Forelimb muscle (tissue), 1 donor: ENCODE results near the gene CYP46A1. TPM values are rescaled to one million over a fixed set of nuclear protein-coding genes. Genes with fewer than 3 reads are reported as not detected.

Experiments used
- DNase-seq: peaks from one replicate; pipeline ENCODE4 v3.0.0-alpha.2; 2013; ENCODE audit warnings: low read depth
- polyA plus RNA-seq: library from polyadenylated mRNA; unstranded; fragments of 120-200 nt; gene quantifications from one replicate; pipeline ENCODE4 v1.2.1, GENCODE V29; 2013; ENCODE audit not compliant: insufficient read length

CYP46A1 gene
- polyA plus RNA-seq, 1 donor, result 4.7 TPM

DNA sequence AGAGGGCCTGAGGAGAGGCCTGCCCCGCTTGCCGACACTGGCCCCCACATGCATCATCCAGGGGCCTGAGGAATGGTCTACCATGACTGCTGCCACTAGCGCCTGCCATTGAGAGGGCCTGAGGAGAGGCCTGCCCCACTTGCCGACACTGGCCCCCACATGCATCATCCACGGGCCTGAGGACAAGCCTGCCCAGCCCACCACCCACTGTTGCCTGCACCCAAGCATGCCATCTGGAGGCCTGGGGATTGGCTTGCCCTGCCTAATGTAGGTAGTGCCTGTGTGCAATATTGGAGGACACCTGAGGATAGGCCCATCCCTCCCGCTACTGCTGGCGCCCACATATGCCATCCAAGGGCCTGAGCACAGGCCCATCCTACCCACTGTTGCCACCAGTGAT is 24.4 kb downstream of the CYP46A1 start:
- no peak for DNase-seq

DNA sequence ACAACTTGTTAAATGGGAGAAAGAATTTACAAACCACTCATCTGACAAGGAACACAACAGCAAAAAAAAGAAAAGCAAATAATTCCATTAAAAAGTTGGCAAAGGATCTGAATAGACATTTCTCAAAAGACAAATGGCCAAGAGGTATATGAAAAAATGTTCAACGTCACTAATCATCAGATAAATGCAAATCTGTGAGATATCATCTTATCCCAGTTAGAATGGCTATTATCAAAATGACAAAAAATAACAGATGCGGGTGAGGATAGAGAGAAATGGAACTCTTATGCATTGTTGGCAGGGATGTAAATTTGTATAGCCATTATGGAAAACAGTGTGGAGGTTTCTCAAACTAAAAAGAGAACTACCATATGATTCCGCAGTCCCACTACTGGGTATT is 29.9 kb downstream of the CYP46A1 start:
- no peak for DNase-seq

DNA sequence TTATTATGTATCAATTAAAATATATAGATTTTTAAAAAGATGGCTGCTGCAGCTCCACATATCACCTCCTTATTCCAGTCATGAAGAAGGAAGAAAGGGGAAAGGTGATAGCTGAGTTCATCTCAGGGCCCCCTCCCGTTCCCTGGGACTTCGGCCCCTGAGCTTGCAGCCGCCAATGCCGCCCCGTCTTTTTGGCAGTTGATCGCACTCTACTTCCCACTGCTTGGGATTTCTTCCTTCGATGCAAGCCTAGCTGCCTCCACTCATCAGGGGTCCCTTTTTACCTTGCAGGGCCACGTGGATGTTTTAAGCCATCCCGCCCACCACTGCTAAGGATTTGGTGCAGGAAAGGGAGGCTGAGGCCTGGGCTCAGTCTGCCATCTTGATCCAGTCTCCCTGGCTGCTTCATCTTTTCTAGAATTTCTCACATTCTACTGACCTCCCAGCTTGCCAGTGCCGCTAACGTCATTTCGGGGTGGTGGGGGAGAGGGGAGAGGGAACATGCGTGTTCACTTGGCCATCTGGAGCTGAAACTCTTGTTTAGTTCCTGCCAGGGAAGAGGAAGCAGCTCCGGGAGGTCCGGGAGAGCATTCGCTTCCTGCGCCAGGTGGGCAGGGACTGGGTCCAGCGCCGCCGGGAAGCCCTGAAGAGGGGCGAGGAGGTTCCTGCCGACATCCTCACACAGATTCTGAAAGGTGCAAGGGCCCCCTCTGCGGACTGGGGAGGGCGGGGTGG is 31.3 kb downstream of the CYP46A1 start:
- no peak for DNase-seq

DNA sequence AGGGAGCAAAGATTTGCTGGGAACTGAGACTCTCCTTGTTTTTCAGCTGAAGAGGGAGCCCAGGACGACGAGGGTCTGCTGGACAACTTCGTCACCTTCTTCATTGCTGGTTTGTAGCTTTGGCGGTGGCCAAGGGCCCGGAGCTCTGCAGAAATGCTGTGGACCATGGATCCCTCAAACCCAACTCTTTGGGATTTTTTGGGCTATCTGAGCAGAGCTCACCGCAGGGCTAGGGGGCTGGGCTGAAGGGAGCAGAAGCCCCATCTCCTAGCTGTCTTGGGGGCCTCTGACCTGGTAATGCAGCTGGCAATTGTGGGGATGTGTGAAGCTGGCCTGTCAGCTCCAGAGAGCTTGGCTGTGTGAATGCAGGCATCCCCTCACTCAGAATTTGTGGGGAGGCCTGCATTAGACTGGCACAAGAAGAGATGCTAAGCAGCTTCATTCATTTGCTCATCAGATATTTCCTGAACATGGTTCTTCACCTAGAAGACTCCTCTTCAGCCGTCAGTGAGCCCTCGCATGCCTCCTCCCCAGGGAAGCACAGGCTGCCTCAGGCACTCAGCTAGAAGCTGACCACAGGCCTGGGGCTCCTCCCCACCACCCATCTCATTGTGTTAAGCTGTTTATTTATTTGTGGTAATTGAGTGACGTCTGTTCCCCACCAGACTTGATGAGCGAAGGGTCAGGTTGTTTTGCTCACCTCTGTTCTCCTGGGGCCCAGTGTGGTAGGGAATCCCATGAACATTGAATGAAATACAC is 32.2 kb downstream of the CYP46A1 start:
- no peak for DNase-seq

DNA sequence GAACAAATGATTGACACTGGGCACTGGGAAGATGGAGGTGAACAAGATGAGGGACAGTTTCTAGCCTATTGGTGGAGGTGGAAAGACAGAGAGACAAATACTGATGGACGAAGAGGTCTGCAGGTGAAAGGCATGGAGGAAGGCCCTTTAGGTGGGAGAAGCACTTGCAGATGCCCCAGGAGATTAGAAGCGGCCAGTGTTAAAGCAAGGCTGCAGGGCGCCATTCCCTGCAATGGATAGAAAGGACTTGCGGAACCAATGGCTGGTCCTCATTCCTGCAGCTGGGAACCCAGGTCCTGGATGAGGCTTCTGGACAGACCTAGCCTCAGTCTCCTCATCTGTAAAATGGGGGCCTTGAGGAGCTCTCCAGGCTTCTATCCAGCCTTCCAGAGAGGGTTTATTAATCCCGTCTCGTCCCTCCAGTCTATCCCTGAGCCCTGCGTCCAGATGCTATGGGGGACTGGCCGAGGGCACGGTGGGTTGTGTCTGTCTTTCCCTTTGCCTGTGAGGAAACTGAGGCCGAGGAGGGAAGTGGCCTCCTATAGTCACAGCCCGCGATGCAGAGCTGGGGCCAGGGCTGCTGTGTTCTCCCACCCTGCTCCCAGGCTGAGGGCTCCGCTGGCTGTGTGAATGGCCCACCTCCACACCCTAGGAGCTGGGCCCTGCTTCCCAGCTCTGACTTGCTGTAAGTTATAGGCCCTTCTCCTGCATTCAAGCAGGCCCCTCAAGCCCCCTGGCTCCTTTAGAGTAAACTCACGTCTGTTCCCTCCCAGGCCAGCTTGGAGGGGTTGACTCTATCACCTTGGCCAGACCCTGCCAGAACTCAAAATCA is 33.0 kb downstream of the CYP46A1 start:
- DNase-seq, result no peak

DNA sequence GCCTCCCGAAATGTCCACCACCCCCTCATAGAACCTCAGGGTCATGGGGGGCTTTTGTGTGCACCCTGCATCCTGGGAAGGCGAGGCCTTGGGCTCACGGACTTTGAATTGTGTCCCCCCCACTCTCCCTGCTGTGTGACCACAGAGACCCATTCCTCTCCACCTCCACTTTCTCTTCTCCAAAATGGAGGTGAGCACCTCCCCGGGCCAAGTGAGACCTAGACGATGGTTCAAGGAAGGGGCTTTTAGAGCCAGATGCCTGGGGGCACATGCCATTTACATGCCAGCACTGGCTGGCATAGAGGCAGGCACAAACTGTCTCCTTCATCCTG is 33.5 kb downstream of the CYP46A1 start:
- DNase-seq, result no peak

DNA sequence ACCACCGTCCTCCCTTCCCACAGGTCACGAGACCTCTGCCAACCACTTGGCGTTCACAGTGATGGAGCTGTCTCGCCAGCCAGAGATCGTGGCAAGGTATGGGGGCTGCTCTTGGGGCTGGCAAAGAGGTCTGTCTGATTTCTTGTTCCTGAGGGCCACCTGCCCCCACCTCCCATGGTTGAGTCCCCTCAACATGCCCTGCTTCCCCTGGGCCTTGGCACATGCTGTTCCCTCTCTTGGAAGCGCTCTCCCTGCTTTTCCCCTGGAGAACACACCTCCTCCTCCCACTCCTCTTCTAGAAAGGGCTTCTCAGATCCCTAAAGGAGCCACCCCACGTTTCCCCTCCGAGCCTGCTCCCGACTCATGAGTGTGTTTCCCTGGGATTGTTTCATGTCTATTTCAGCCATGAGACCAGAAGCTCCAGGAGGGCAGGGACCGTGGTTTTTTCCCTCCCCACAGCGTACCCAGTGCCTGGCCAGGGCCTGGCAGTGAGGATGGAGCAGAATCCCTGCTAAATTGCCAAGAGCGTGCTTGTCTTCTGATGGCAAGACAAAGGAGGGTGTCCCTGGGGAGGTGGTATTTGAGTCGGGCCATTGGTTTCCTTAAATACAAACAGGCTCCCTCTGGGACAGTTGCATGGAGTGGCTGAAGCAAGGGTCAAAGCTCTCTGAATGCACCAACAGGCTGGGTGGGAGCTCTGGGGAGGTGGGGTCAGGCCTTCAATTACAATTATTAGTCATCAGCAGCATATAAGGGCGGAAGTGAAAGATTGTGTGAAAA is 34.1 kb downstream of the CYP46A1 start:
- no peak for DNase-seq

DNA sequence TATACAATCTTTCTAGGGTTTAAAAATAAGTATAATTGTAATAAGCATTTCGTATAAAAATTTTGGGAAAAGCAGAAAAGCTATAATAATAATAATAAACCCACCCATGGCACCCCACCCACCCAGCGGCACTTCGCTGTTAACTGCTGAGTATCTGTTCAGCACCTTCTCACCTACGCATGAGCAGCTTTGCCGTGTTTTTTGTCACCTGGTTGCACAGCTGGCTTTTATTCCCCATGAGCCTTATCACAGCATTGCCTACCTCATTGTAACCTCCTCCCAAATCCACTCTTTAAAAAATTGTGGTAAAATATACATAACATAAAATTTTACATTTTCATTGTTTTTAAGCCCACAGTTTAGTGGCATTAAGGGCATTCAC is 34.7 kb downstream of the CYP46A1 start:
- DNase-seq, result no peak

DNA sequence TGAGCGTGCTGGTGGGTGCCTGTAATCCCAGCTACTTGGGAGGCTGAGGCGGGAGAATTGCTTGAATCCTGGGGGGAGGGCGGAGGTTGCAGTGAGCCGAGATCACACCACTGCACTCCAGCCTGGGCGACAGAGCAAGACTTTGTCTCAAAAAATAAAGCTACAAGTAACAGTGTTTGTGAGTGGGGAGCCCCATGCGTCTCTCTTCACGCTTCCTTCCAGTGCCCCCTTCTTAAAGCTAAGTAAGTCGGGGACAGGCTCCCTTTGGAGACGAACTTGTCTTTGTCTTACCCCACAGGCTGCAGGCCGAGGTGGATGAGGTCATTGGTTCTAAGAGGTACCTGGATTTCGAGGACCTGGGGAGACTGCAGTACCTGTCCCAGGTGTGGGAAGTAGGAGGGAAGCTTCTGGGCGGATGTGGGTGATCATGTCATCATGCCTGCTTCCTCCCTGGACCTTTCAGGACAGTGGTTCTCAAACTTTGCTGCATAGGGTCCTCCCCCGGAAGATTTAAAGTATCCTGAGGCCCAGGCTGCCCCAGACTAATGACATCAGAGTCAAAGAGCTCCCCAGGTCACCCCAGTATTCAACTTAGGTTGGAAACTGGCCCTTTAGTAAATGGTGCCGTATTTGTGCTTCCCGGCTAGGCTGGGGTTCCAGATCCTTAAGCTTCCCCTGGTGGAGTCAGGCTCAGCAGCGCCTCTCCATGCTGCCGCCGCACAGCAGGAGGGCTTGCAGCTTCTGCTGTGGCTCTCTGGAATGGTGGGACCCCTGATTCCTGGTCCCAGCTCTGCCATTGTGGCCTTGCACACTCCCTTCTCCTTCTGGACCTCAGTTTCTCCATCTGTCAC is 37.1 kb downstream of the CYP46A1 start:
- DNase-seq, result no peak

DNA sequence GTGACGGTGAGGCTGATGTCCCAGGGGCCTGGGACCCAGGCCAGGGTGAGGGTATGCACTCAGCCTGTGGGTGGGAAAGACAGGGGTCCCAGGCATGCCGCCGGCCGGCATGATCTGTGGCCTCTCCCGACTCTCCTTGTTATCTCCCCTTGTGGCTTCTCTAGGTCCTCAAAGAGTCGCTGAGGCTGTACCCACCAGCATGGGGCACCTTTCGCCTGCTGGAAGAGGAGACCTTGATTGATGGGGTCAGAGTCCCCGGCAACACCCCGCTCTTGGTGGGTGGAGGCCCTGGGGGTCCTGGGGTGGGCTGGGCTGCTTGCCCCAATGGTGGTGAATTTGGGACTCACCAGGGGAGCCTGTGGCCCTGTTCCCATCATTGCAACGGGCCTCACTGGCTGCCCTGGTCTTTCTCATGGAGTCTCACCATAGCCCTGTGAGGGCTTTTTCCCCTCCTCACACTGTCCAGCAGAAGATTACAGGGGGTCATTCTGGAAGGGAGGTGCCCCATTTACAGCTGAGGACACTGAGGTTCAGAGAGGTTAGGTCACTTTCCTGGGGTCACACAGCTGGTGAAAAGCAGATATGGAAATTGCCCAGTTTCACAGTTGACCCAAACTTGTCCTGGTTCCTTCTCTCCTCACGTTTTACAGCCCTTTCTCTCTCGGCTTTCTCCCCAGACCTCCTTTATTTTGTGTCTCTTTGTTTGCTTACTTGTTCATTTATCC is 37.9 kb downstream of the CYP46A1 start:
- DNase-seq, result no peak

DNA sequence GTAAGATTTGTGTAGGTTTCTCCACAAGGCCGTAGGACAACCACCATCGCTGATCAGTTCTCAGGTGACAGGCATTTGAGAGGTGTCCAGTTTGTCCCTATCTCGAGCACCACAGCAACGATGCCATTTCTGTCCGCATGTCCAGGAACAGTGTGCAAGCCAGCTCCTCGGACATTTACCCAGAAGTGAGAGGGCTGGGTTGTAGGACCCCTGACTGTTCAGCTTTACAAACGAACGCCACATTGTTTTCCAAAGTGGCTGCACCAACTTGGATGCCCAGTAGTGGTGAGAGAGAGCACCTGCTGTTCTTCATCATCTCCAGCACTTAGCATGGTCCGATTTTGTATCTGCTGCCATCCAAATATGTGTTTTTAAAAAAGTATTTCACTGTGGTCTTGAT is 38.6 kb downstream of the CYP46A1 start:
- DNase-seq, result no peak

DNA sequence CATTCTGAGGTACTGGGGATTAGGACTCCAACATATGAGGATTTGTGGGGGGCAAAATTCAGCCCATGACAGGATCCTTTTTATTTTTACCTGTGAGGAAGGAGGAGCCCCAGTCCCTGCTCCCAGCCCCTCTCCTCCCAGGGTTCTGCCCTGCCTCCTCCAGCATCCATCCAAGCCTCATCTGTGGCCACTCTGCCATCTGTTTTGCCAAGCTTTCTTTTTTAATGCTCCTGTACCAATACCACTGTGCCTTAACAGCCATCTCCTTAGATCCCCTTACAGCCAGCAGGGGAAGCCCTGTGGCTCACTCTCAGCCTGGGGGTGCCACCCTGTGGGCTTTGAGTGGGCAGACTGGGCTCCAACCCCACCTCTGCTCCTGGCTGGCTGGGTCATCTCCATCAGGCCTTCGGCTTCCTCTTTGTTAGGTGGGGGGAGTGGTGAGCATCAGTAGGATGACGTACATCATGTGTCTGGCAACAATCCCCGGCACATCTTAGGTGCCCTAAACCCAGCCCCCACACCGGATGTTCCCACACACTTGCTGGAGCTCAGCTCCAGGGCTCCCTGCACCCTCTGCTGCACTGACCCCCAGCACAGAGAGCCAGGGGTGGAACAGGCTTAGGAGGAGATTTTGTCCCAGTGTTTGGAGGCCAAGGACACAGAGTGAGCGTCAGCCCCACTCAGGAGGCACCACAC is 40.2 kb downstream of the CYP46A1 start:
- DNase-seq, result no peak

DNA sequence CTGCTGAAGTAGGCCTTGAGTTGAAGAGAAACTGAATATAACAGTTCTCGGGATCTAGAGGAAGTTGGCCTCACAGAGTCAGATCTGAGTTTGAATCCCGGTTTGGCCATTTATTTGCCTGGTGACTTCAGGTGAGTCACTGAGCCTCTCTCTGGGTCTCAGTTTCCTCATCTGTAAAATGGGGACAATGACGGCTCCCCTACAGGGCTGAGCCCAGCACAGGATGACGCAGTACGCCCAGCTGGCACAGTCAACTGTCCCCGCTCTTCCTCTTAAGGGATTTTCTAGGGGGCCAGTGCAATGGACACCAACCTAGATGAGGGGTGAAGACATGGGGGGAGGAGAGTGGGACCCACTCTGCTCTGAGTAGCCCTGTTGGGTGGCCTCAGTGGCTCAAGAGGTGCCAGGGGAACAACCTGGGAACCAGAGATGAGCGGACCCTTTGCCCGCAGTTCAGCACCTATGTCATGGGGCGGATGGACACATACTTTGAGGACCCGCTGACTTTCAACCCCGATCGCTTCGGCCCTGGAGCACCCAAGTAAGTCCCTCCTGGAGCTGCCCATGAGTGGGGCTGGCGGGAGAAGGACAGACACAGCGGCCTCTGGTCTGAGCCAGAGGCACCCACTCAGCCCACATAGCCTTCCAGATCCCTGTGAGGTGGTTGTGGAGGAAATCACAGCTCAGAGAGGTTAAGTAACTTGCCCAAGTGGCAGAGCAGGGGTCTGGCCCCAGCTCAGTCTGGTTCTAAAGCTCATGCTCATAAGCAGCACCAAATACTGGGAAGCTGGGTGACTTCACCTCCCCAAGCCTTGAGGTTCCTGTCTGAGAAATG is 41.1 kb downstream of the CYP46A1 start:
- DNase-seq, result no peak

DNA sequence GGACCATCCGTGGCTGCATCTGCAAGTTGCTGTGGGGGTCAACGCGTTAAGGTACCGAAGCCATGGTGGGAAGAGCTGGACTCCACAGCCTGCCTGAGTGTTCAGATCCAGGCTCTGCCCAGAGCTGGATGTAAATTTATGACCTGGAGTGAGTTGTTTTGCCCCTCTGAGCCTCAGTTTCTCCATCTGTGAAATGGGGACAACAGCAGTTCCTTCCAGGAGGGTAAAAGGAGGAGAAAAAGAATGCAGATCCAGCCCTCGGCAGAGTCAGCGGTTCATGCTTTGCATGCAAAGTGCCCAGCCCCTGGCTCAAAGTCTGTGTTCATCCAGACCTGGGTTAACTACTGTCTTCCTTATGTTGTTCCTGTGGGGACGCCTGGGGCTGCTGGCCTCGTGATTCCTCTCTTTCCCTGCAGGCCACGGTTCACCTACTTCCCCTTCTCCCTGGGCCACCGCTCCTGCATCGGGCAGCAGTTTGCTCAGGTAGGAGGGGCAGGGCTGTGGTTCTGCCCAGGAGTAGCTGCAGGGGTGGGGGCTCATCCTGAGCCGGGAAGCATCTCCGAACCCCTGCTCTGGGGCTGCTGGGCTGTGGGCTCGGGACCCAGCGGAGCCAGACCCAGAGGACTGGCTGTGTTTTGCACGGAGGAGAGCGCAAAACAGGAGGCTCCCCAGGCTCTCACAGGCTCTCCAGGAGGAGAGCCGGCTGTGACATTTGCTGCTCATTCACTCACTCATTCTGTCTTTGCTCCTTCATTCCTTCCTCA is 41.9 kb downstream of the CYP46A1 start:
- no peak for DNase-seq

DNA sequence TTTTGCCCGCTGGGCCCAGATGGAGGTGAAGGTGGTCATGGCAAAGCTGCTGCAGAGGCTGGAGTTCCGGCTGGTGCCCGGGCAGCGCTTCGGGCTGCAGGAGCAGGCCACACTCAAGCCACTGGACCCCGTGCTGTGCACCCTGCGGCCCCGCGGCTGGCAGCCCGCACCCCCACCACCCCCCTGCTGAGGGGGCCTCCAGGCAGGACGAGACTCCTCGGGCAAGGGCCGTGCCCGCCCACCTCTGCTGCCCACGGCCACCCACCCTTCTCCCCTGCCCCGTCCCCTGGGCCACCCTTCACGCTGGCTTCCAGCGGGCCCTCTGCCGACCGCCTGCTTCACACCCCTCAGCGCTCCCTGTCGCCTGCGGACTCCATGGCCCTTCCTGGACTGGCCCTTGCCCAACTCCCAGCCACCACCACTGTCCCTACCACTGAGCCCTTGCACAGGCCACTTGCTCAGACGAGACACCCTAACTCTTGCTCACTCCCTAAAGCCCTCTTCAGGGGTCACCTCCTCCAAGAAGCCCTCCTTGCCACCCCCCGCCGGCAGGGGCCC is 42.5 kb downstream of the CYP46A1 start:
- DNase-seq, result no peak

DNA sequence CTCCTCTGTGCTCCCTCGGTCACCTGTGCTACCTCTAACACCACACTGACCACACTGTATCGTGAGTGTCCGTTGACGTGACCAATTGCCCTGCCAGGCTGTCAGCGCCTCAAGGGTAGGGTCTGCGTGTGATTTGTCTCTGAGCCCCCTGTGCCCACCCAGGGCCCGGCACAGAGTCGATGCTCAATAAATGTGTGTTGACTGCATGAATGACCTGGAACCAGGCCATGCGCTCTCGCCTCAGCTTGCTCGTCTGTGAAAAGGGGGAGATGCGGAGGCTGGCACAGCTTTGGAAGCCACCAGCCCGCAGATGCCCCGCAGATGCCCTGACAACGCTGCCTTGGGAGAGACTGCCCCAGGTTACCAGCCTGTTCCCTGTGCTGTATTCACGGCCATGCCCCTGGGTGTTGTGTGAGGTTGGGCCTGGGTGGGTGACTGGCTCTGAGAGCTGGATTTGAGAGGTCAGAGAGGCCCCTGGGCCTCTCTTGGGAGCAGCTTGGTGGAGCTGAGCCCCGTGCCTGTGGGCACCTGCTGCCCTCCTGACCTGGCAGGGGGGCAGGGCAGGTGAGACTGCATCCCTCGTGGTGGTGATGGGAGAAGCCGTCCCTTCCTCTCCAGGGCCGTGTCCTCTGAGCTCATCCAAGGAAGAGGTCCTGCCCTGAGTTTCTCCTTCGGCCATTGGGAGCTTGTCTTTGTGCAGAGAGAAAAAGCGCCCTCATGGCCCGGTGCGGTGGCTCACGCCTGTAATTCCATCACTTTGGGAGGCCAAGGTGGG is 43.2 kb downstream of the CYP46A1 start:
- no peak for DNase-seq
